Testis (tissue), 2 donors: Measurements from ENCODE around the gene HDAC2.
"Not testable (repeated sequence)": the region's sequence is repeated elsewhere in the genome, so short reads cannot be mapped to it uniquely, and the experiment has no call there.

Experiments used
- POLR2A ChIP-seq: fragments of 450-650 bp; IDR thresholded peaks from one replicate; pipeline ENCODE4 v1.6.1; 2017; ENCODE audit warnings: antibody characterized with exemption, mild to moderate bottlenecking, moderate library complexity
- TF ChIP-seq, protein P1 (sequence below), 3 experiments: fragments of 450-650 bp in 2 of 3; fragments of 200-600 bp in 1 of 3; sonication (generic) in 1 of 3; IDR thresholded peaks; one replicate each; pipeline ENCODE4 v1.5.1; 2016 to 2019; ENCODE audit warnings: antibody characterized with exemption in 3 of 3, mild to moderate bottlenecking in 2 of 3, moderate library complexity in 1 of 3

DNA sequence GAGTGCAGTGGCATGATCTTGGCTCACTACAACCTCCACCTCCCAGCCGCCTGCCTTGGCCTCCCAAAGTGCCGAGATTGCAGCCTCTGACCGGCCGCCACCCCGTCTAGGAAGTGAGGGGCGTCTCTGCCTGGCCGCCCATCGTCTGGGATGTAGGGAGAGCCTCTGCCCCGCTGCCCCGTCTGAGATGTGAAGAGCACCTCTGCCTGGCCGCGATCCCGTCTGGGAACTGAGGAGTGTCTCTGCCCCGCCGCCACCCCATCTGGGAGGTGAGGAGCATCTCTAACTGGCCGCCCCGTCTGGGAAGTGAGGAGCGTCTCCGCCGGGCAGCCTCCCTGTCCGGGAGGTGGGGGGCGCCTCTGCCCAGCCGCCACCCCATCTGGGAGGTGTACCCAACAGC, 39.0 kb downstream of the HDAC2 start:
- TF ChIP-seq POLR2A, result not testable (repeated sequence)
- TF ChIP-seq, protein P1, sequence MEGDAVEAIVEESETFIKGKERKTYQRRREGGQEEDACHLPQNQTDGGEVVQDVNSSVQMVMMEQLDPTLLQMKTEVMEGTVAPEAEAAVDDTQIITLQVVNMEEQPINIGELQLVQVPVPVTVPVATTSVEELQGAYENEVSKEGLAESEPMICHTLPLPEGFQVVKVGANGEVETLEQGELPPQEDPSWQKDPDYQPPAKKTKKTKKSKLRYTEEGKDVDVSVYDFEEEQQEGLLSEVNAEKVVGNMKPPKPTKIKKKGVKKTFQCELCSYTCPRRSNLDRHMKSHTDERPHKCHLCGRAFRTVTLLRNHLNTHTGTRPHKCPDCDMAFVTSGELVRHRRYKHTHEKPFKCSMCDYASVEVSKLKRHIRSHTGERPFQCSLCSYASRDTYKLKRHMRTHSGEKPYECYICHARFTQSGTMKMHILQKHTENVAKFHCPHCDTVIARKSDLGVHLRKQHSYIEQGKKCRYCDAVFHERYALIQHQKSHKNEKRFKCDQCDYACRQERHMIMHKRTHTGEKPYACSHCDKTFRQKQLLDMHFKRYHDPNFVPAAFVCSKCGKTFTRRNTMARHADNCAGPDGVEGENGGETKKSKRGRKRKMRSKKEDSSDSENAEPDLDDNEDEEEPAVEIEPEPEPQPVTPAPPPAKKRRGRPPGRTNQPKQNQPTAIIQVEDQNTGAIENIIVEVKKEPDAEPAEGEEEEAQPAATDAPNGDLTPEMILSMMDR (IDR thresholded peaks at IDR 0.05), result not testable (repeated sequence)
